ENCODE data around the gene LAMP2. TPM values are rescaled to one million over a fixed set of nuclear protein-coding genes. Genes with fewer than 3 reads are reported as not detected.
"Not testable (repeated sequence)": the region's sequence is repeated elsewhere in the genome, so short reads cannot be mapped to it uniquely, and the experiment has no call there.

The LAMP2 gene
- polyA plus RNA-seq, 1 donor from 2014 or later: 42.6 TPM

DNA sequence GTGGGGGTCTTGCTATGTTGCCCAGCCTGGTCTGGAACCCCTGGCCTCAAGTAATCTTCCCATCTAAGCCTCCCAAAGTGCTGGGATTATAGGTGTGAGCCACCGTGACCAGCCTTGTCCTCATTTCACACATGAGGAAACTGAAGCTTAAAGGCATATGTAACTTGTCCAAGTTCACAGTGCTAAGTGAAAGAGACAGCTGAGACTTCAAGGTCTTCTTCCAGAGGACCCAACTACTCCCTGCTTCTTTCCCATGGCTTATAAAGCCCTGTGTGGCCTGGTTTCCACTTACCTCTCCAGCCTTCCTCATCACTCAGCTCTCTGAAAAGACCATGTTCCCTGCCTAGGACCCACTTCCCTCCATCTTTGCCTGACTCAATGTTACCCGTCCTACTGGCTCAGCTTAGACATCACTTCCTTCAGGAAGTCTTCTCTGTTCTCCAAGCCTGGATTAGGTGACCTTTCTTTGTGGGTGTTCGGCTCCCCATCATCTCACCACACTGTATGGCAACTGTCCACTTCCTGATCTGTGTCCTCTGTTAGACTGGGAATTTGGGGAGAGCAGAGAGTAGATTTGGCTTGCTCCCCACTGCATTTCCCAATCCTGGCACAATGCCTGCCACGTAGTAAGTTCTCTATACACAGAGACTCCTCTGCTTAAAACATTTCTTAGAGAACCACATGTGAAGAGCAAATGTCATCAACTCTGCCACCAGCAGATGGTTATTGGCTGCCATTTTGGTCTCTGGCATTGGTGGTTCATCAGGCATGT, 30.4 kb upstream of the LAMP2 start:
- Histone ChIP-seq H3K4me2 (ENCODE audit: low read length) (no peak overlapping the region), H3K9ac (ENCODE audit: low read length) (no peak overlapping the region), H4K20me1 (ENCODE audit: insufficient read depth) (no peaks in the 10 kb centered on the region), H3K9me2 (ENCODE audit: insufficient read depth, low read length) (no peaks in the 10 kb centered on the region), H2AFZ (ENCODE audit: low read depth, low read length) (no peak overlapping the region), H3F3A (ENCODE audit: insufficient read depth, low read length, poor library complexity, severe bottlenecking) (no peaks in the 10 kb centered on the region), H3K27ac (ENCODE audit: low read length) (no peak overlapping the region), H3K4me3 (ENCODE audit: low read length) (no peak overlapping the region), H3K36me3 (ENCODE audit: insufficient read depth, low read length) (no peaks in the 10 kb centered on the region), H3K79me2 (replicated peaks; ENCODE audit: insufficient read depth, low read length) (no peaks in the 10 kb centered on the region), H3K9me3 (ENCODE audit: low read length) (no peaks in the 10 kb centered on the region), H3K27me3 (ENCODE audit: insufficient read depth, low read depth, low read length) (no peaks in the 10 kb centered on the region)
- TF ChIP-seq SMC3 (conservative IDR thresholded peaks at IDR 0.05; ENCODE audit: poor library complexity) (no peak), CTCF (IDR thresholded peaks at IDR 0.05; ENCODE audit: poor library complexity, severe bottlenecking) (no peak), EZH2 (IDR thresholded peaks at IDR 0.05; ENCODE audit: borderline replicate concordance, insufficient read depth, low read length, poor library complexity, severe bottlenecking) (no peak), MXI1 (conservative IDR thresholded peaks at IDR 0.05; ENCODE audit: poor library complexity, severe bottlenecking) (no peak), TAF1 (IDR thresholded peaks at IDR 0.05; ENCODE audit: low read depth) (no peak), EP300 (conservative IDR thresholded peaks at IDR 0.05; ENCODE audit: poor library complexity, severe bottlenecking) (no peak), RAD21 (conservative IDR thresholded peaks at IDR 0.05) (no peak)
- TF ChIP-seq, protein P1, sequence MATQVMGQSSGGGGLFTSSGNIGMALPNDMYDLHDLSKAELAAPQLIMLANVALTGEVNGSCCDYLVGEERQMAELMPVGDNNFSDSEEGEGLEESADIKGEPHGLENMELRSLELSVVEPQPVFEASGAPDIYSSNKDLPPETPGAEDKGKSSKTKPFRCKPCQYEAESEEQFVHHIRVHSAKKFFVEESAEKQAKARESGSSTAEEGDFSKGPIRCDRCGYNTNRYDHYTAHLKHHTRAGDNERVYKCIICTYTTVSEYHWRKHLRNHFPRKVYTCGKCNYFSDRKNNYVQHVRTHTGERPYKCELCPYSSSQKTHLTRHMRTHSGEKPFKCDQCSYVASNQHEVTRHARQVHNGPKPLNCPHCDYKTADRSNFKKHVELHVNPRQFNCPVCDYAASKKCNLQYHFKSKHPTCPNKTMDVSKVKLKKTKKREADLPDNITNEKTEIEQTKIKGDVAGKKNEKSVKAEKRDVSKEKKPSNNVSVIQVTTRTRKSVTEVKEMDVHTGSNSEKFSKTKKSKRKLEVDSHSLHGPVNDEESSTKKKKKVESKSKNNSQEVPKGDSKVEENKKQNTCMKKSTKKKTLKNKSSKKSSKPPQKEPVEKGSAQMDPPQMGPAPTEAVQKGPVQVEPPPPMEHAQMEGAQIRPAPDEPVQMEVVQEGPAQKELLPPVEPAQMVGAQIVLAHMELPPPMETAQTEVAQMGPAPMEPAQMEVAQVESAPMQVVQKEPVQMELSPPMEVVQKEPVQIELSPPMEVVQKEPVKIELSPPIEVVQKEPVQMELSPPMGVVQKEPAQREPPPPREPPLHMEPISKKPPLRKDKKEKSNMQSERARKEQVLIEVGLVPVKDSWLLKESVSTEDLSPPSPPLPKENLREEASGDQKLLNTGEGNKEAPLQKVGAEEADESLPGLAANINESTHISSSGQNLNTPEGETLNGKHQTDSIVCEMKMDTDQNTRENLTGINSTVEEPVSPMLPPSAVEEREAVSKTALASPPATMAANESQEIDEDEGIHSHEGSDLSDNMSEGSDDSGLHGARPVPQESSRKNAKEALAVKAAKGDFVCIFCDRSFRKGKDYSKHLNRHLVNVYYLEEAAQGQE (IDR thresholded peaks at IDR 0.05; ENCODE audit: borderline replicate concordance): no peak

DNA sequence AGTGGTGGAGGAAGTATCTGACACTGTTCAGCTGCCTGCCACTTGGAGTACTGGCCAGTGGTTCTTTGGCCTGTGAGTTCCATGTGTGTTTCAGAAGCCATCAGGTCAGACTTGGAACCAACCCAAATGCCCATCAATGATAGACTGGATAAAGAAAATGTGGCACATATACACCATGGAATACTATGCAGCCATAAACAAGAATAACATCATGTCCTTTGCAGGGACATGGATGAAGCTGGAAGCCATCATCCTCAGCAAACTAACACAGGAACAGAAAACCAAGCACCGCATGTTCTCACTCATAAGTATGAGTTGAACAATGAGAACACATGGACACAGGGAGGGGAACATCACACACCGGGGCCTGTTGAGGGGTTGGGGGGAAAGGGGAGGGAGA, 21.0 kb upstream of the LAMP2 start:
- not testable (repeated sequence) for H3K9ac ChIP-seq (ENCODE audit: low read length); H3K4me3 ChIP-seq (ENCODE audit: low read length); H4K20me1 ChIP-seq (ENCODE audit: insufficient read depth)

More for the DNA sequence above, 21.0 kb upstream of the LAMP2 start:
- not testable (repeated sequence) for H3K27ac ChIP-seq (ENCODE audit: low read length); H3K9me3 ChIP-seq (ENCODE audit: low read length); H3K9me2 ChIP-seq (ENCODE audit: insufficient read depth, low read length); H2AFZ ChIP-seq (ENCODE audit: low read depth, low read length); H3F3A ChIP-seq (ENCODE audit: insufficient read depth, low read length, poor library complexity, severe bottlenecking); H3K4me2 ChIP-seq (ENCODE audit: low read length); H3K79me2 ChIP-seq (replicated peaks; ENCODE audit: insufficient read depth, low read length); H3K27me3 ChIP-seq (ENCODE audit: insufficient read depth, low read depth, low read length); H3K36me3 ChIP-seq (ENCODE audit: insufficient read depth, low read length)
